ENCODE data around the gene HOMER2. TPM values are rescaled to one million over a fixed set of nuclear protein-coding genes. Genes with fewer than 3 reads are reported as not detected.

The HOMER2 gene
- total and polyA plus RNA-seq, 2 of the 4 experiments (the other 2 are of a cell fraction): 0.54 to 0.79 TPM

DNA sequence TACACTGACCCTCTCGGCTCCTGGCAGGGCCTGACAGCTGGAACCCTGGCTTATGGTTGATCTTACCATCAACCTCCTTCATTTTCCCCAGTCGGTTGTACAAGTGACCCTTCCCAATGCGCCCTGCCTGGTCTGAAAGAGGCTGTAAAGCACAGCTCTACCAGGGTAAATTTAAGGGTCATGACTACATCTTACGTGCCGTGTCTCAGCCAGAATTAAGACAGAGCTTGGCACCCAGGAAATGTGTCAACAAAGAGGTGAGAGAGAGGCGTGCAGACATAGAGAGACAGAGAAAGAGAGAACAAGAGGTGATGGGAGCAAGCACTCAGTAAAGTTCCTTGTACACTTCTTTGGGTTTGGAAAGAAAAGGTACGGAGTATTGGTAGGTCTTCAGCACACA, 28.8 kb downstream of the HOMER2 start:
- Histone ChIP-seq H3K9me1 (ENCODE audit: insufficient read depth, low read length) (no peaks in the 10 kb centered on the region), H3K9me3 (ENCODE audit: control insufficient read depth, insufficient read depth, low read length) (no peaks in the 10 kb centered on the region), H3K36me3 (ENCODE audit: control insufficient read depth, insufficient read depth, low read length) (no peaks in the 10 kb centered on the region), H2BK120ac (ENCODE audit: low read depth, low read length) (no peak overlapping the region), H4K5ac (ENCODE audit: low read depth, low read length) (no peak overlapping the region), H3K9ac (ENCODE audit: low read depth, low read length) (no peak overlapping the region), H4K20me1 (ENCODE audit: insufficient read depth, low read length) (no peaks in the 10 kb centered on the region), H3K27ac (ENCODE audit: insufficient read depth, low read length) (no peak overlapping the region), H3K4me3 (ENCODE audit: insufficient read depth, low read depth, low read length) (no peak overlapping the region), H2BK15ac (ENCODE audit: low read depth, low read length) (no peak overlapping the region), H3K23ac (ENCODE audit: low read depth, low read length) (no peak overlapping the region), H2AK9ac (replicated peaks; ENCODE audit: low read depth, low read length, poor library complexity) (no peak overlapping the region), H3K4me1 (ENCODE audit: control insufficient read depth, insufficient read depth, low read length) (no peaks in the 10 kb centered on the region), H2AFZ (replicated peaks; ENCODE audit: low read length, poor library complexity) (no peak overlapping the region), H3K27me3 (ENCODE audit: control insufficient read depth, insufficient read depth, low read length) (peaks cover 3% of the 10 kb centered on the region), H3K79me1 (ENCODE audit: low read depth in 1 of 2, low read length in 2 of 2) (no peaks in the 10 kb centered on the region), H4K8ac (ENCODE audit: low read depth in 2 of 2, low read length in 2 of 2) (no peak overlapping the region), H3K4me2 (ENCODE audit: low read depth, low read length) (no peak overlapping the region), H3K4ac (ENCODE audit: low read depth, low read length) (no peak overlapping the region), H4K91ac (ENCODE audit: insufficient read depth, low read depth, low read length) (no peak overlapping the region), H2BK20ac (ENCODE audit: low read depth, low read length) (no peak overlapping the region), H2BK5ac (ENCODE audit: low read depth, low read length, poor library complexity, severe bottlenecking) (no peak overlapping the region), H2AK5ac (ENCODE audit: low read depth, low read length) (no peak overlapping the region), H3K56ac (ENCODE audit: extremely low read depth, insufficient read depth, low read length) (no peak overlapping the region), H3K14ac (replicated peaks; ENCODE audit: low read depth, low read length) (no peak overlapping the region), H3K18ac (ENCODE audit: low read depth, low read length) (no peak overlapping the region)
- DNase-seq (no peak), ATAC-seq (ENCODE audit: low read depth) (no peak)
- TF ChIP-seq FOS (IDR thresholded peaks at IDR 0.05; ENCODE audit: low read depth, low read length) (no peak), SMC3 (IDR thresholded peaks at IDR 0.05; ENCODE audit: low read depth, low read length) (no peak)
- WGBS, 2 experiments (ENCODE audit: extremely low coverage in 2 of 2, insufficient read length in 1 of 2): 62% methylated on average over 6 of the region's 7 CpGs; no CpG with 5 or more reads in 1 of the 2 experiments
- dilution Hi-C loops (cut with HindIII; ENCODE audit: low sequenced_read_pairs, unreplicated experiment) (no loop called here), in situ Hi-C loops (cut with MboI; ENCODE audit: low sequenced_read_pairs) (no loop called here), intact Hi-C loops (cut with micrococcal nuclease) (no loop called here)
- ChIA-PET POLR2A (ENCODE audit: unreplicated experiment) (no interaction called here), CTCF (no interaction called here)
- no TSS peak for BruUV-seq (replicated peaks)
